GM12878 (cell line): ENCODE results near the gene SYCP2. TPM values are rescaled to one million over a fixed set of nuclear protein-coding genes. Genes with fewer than 3 reads are reported as not detected.

Experiments
- ATAC-seq: fragments of 200-7000 bp; cut with Tn5 transposase; 3 replicates; pipeline ENCODE4 v1.9.1; 2020; ENCODE audit warnings: mild to moderate bottlenecking, moderate library complexity
- BruUV-seq: library from RNA; stranded (reverse); fragments of 400-500 nt; replicated peaks from 2 replicates; lab custom pipeline; 2021; lab: Mats Ljungman, UMichigan
- CTCF ChIA-PET: fragments of 300-600 bp; sonication (Branson Sonifier 250); formaldehyde crosslinking; extraction: SDS; loops from one replicate; lab custom pipeline; 2021; ENCODE audit warnings: inconsistent platforms; lab: Yijun Ruan, JAX
- POLR2A ChIA-PET: fragments of 350-600 bp; formaldehyde crosslinking; extraction: SDS; loops from one replicate; lab custom pipeline; 2021; ENCODE audit warnings: inconsistent platforms; lab: Charles Lee
- RAD21 ChIA-PET: fragments of 300-600 bp; sonication (Branson Sonifier 250); formaldehyde crosslinking; loops from one replicate; lab custom pipeline; 2023; ENCODE audit warnings: antibody characterized with exemption; ENCODE audit not compliant: unreplicated experiment; lab: Charles Lee
- SMC1A ChIA-PET: fragments of 300-600 bp; sonication (Branson Sonifier 250); formaldehyde crosslinking; loops from one replicate; lab custom pipeline; 2023; ENCODE audit not compliant: unreplicated experiment, uncharacterized antibody; lab: Charles Lee
- DNase-seq: peaks from one replicate; pipeline ENCODE4 v3.0.0-alpha.2; 2011; ENCODE audit warnings: low read depth, low spot score
- FAIRE-seq: peaks from 3 replicates; lab custom pipeline; 2011; peaks lifted over from hg19 to GRCh38; lab: Jason Lieb, UNC
- H2AFZ ChIP-seq: 2 replicates; pipeline ENCODE4 v1.6.0; 2011; ENCODE audit warnings: low read depth, low read length, control low read depth; ENCODE audit not compliant: control insufficient read depth
- H3K27ac ChIP-seq: 2 replicates; pipeline ENCODE4 v1.5.1; 2011; ENCODE audit warnings: control low read depth; ENCODE audit not compliant: control insufficient read depth, insufficient read depth
- H3K27me3 ChIP-seq, 2 experiments: replicated peaks in 1 of 2; 2 replicates each; pipeline versions ENCODE4 v1.6.0 to v1.6.1; 2011; ENCODE audit warnings: low read length in 1 of 2; ENCODE audit not compliant: control insufficient read depth in 2 of 2, insufficient read depth in 2 of 2
- H3K36me3 ChIP-seq, 2 experiments: 2 replicates each; pipeline ENCODE4 v1.5.1; 2011; ENCODE audit warnings: low read length in 1 of 2; ENCODE audit not compliant: control insufficient read depth in 2 of 2, insufficient read depth in 2 of 2
- H3K4me1 ChIP-seq: 2 replicates; pipeline ENCODE4 v1.6.1; 2011; ENCODE audit warnings: mild to moderate bottlenecking, low read length, moderate library complexity, mixed read lengths; ENCODE audit not compliant: control insufficient read depth, insufficient read depth
- H3K4me2 ChIP-seq: 2 replicates; pipeline ENCODE4 v1.6.0; 2011; ENCODE audit warnings: control low read depth; ENCODE audit not compliant: control insufficient read depth, insufficient read depth
- H3K4me3 ChIP-seq: fragments of 200-600 bp; sonication (generic); 2 replicates; pipeline ENCODE4 v1.5.1; 2016
- H3K79me2 ChIP-seq: 2 replicates; pipeline ENCODE4 v1.6.0; 2011; ENCODE audit warnings: low read length; ENCODE audit not compliant: control insufficient read depth, insufficient read depth
- H3K9ac ChIP-seq: 2 replicates; pipeline ENCODE4 v1.8.0; 2011; ENCODE audit warnings: low read length, control low read depth, mixed read lengths; ENCODE audit not compliant: control insufficient read depth, insufficient read depth
- H3K9me3 ChIP-seq: replicated peaks from 3 replicates; pipeline ENCODE4 v1.5.1; 2011; ENCODE audit warnings: mild to moderate bottlenecking, low read length; ENCODE audit not compliant: control insufficient read depth, insufficient read depth
- H4K20me1 ChIP-seq: 2 replicates; pipeline ENCODE4 v1.6.0; 2011; ENCODE audit not compliant: control insufficient read depth, insufficient read depth
- BHLHE40 ChIP-seq, 2 experiments: fragments of 450-650 bp in 1 of 2; IDR thresholded peaks; 2 replicates each; pipeline ENCODE4 v1.6.1; 2011 to 2017; ENCODE audit warnings: low read depth in 2 of 2, borderline replicate concordance in 1 of 2, improper control_type of control experiment in 1 of 2, low read length in 1 of 2, mild to moderate bottlenecking in 1 of 2
- CBFB ChIP-seq: IDR thresholded peaks from 2 replicates; pipeline ENCODE4 v1.6.1; 2016; ENCODE audit warnings: antibody characterized with exemption, low read depth
- CREM ChIP-seq: IDR thresholded peaks from 2 replicates; pipeline ENCODE4 v1.6.1; 2014; ENCODE audit warnings: antibody characterized with exemption, low read depth
- FOXM1 ChIP-seq: IDR thresholded peaks from 2 replicates; pipeline ENCODE4 v1.6.1; 2012; ENCODE audit warnings: low read depth, mild to moderate bottlenecking, inconsistent platforms, low read length, moderate library complexity
- HCFC1 ChIP-seq: fragments of 150-350 bp; IDR thresholded peaks from 2 replicates; pipeline ENCODE4 v1.6.1; 2014; ENCODE audit warnings: low read length
- HDGF ChIP-seq: fragments of 450-650 bp; IDR thresholded peaks from 2 replicates; pipeline ENCODE4 v1.6.1; 2016; ENCODE audit warnings: antibody characterized with exemption
- KDM1A ChIP-seq: fragments of 200-600 bp; sonication (generic); IDR thresholded peaks from 2 replicates; pipeline ENCODE4 v1.6.1; 2016; ENCODE audit warnings: borderline replicate concordance
- RB1 ChIP-seq: fragments of 450-650 bp; formaldehyde crosslinking; IDR thresholded peaks from 2 replicates; pipeline ENCODE4 v1.6.1; 2017; ENCODE audit warnings: mild to moderate bottlenecking, borderline replicate concordance
- TCF12 ChIP-seq: IDR thresholded peaks from 2 replicates; pipeline ENCODE4 v1.6.1; 2011; ENCODE audit warnings: low read depth, mild to moderate bottlenecking, low read length
- USF1 ChIP-seq: IDR thresholded peaks from 2 replicates; pipeline ENCODE4 v1.6.1; 2011; ENCODE audit warnings: borderline replicate concordance, low read depth, mild to moderate bottlenecking, moderate library complexity, mixed read lengths, low read length; ENCODE audit not compliant: insufficient read depth; ENCODE audit errors: extremely low read length
- ZNF217 ChIP-seq: fragments of 450-650 bp; IDR thresholded peaks from 2 replicates; pipeline ENCODE4 v1.6.1; 2017; ENCODE audit warnings: antibody characterized with exemption, mild to moderate bottlenecking
- ZSCAN29 ChIP-seq: fragments of 450-650 bp; IDR thresholded peaks from 2 replicates; pipeline ENCODE4 v1.6.1; 2017; ENCODE audit warnings: mild to moderate bottlenecking, moderate library complexity
- WGBS: methylation state at CpG from one replicate; pipeline ENCODE4 v1.1.6; 2016; ENCODE audit warnings: low lambda C conversion rate; ENCODE audit not compliant: insufficient replicate concordance, insufficient coverage; ENCODE audit errors: missing lambda C conversion rate; 5-methylcytosine and 5-hydroxymethylcytosine counted together
- in situ Hi-C: fragments of 300-500 bp; cut with MboI; formaldehyde crosslinking; loops from 9 replicates; pipeline ENCODE4 v1.14.3; 2018; ENCODE audit warnings: mixed read lengths
- intact Hi-C: fragments of 100-400 bp; cut with micrococcal nuclease; formaldehyde crosslinking; loops from one replicate; pipeline ENCODE4 v1.14.2; 2022; ENCODE audit not compliant: unreplicated experiment
- polyA plus RNA-seq, 11 experiments: library from polyadenylated mRNA; depleted of rRNA in 4 of 11; unstranded in 6 of 11; stranded (reverse) in 5 of 11; fragments of >200 nt; fragmentation: Nextera tagmentation in 4 of 11; fragmentation: Illumina TruSeq in 1 of 11; extraction: Ambion mirVana in 4 of 11; extraction: Trizol in 1 of 11; gene quantifications; 1 replicate in 1 of 11; 2 replicates in 10 of 11; pipeline versions ENCODE4 v1.2.1 to v1.2.3, GENCODE V29; 2011 to 2016; ENCODE audit warnings: inconsistent platforms in 2 of 11, missing spikeins in 2 of 11, low read depth in 1 of 11
- total RNA-seq, 4 experiments: library from RNA; depleted of rRNA in 3 of 4; stranded (reverse); fragments of >200 nt in 3 of 4; fragmentation: Illumina TruSeq in 1 of 4; extraction: Trizol in 1 of 4; gene quantifications; 2 replicates each; pipeline versions ENCODE4 v1.2.1 to v1.2.3, GENCODE V29; 2013 to 2021
- TF ChIP-seq, protein P1 (sequence below): fragments of 150-350 bp; IDR thresholded peaks from 2 replicates; pipeline ENCODE4 v1.6.1; 2016; ENCODE audit warnings: low read depth, low read length

Gene SYCP2
- total and polyA plus RNA-seq, 10 of the 15 experiments (the other 5 are each of a cell fraction or from before 2014, with no cell fraction given) = 0.01 to 0.18 (median 0.09) TPM; not detected in 2

DNA sequence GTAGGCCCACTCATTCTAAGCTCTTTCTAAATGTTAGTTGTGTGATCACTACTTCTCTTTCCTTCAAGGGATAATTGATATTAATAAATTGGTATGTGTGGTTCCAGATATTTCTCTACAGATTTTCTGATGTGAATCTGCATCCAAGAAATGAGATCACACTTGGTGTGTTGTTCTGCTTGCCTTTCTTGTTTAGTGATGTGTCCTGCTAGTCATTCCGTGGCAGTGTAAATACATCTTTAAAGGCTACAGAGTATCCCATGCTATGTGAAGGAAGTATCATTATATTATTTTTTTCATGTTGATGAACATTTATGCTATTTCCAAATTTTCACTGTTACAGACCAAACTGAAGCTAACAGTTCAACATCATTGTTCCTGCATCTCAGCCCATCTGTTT, 38.0 kb upstream of the SYCP2 start (continued):
- TF ChIP-seq BHLHE40 (IDR thresholded peaks at IDR 0.05; ENCODE audit: borderline replicate concordance in 1 of 2, low read depth in 2 of 2, low read length in 1 of 2) = no peak
- TF ChIP-seq ZSCAN29 = no peak
- TF ChIP-seq TCF12 = no peak
- TF ChIP-seq FOXM1 = no peak
- TF ChIP-seq CBFB = no peak
- no peak for TF ChIP-seq KDM1A
- TF ChIP-seq USF1 = no peak
- TF ChIP-seq ZNF217 = no peak
- no peak for TF ChIP-seq RB1

GRCh38 chr20:59966428-59966827, 33.0 kb upstream of the SYCP2 start:
- no peaks in the 10 kb centered on the region for H3K36me3 ChIP-seq
- H3K9ac ChIP-seq = no peak overlapping the region
- BruUV-seq = no TSS peak
- H3K79me2 ChIP-seq = no peaks in the 10 kb centered on the region
- H3K9me3 ChIP-seq = no peaks in the 10 kb centered on the region
- no peaks in the 10 kb centered on the region for H3K4me1 ChIP-seq
- TF ChIP-seq, protein P1, sequence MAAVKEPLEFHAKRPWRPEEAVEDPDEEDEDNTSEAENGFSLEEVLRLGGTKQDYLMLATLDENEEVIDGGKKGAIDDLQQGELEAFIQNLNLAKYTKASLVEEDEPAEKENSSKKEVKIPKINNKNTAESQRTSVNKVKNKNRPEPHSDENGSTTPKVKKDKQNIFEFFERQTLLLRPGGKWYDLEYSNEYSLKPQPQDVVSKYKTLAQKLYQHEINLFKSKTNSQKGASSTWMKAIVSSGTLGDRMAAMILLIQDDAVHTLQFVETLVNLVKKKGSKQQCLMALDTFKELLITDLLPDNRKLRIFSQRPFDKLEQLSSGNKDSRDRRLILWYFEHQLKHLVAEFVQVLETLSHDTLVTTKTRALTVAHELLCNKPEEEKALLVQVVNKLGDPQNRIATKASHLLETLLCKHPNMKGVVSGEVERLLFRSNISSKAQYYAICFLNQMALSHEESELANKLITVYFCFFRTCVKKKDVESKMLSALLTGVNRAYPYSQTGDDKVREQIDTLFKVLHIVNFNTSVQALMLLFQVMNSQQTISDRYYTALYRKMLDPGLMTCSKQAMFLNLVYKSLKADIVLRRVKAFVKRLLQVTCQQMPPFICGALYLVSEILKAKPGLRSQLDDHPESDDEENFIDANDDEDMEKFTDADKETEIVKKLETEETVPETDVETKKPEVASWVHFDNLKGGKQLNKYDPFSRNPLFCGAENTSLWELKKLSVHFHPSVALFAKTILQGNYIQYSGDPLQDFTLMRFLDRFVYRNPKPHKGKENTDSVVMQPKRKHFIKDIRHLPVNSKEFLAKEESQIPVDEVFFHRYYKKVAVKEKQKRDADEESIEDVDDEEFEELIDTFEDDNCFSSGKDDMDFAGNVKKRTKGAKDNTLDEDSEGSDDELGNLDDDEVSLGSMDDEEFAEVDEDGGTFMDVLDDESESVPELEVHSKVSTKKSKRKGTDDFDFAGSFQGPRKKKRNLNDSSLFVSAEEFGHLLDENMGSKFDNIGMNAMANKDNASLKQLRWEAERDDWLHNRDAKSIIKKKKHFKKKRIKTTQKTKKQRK = no peak
- no peak for TF ChIP-seq HDGF
- TF ChIP-seq CREM = no peak
- no peak for TF ChIP-seq HCFC1
- no peak for TF ChIP-seq FOXM1
- H3K27me3 ChIP-seq = no peaks in the 10 kb centered on the region
- no peak overlapping the region for H2AFZ ChIP-seq
- ChIA-PET POLR2A (interaction anchor here (0.6 kb wide), 1 partner anchor 17 kb away, joined by 5 read pairs; no protein-coding TSS in a partner anchor), RAD21 (no interaction called here), SMC1A (no interaction called here), CTCF (no interaction called here)
- H3K27ac ChIP-seq = no peak overlapping the region
- H3K4me3 ChIP-seq = no peak overlapping the region
- ATAC-seq = no peak
- 47% methylated on average over 3 of the region's 3 CpGs for WGBS
- intact Hi-C loops (no loop called here), in situ Hi-C loops (no loop called here)
- no peak overlapping the region for H3K4me2 ChIP-seq
- no peak for DNase-seq
- FAIRE-seq = no peak
- no peaks in the 10 kb centered on the region for H4K20me1 ChIP-seq
